Osteoblast (primary cell): ENCODE data around the gene NOLC1. TPM values are rescaled to one million over a fixed set of nuclear protein-coding genes. Genes with fewer than 3 reads are reported as not detected.

ENCODE experiments used
- DNase-seq: peaks from one replicate; pipeline ENCODE4 v3.0.0; 2011; ENCODE audit warnings: low spot score, mixed read lengths; ENCODE audit not compliant: insufficient read length; ENCODE audit errors: missing footprints
- H2AFZ ChIP-seq: 2 replicates; pipeline ENCODE4 v1.6.0; 2011; ENCODE audit warnings: mild to moderate bottlenecking, low read length
- H3K27ac ChIP-seq: 2 replicates; pipeline ENCODE4 v1.5.1; 2011; ENCODE audit warnings: mild to moderate bottlenecking, low read depth, low read length, moderate library complexity
- H3K27me3 ChIP-seq: 2 replicates; pipeline ENCODE4 v1.6.0; 2012; ENCODE audit warnings: mild to moderate bottlenecking, control low read depth, inconsistent platforms, low read length, moderate library complexity; ENCODE audit not compliant: insufficient read depth
- H3K36me3 ChIP-seq: 2 replicates; pipeline ENCODE4 v1.5.1; 2011; ENCODE audit warnings: mild to moderate bottlenecking, low read length, control low read depth, moderate library complexity; ENCODE audit not compliant: insufficient read depth
- H3K4me1 ChIP-seq: 2 replicates; pipeline ENCODE4 v1.5.1; 2011; ENCODE audit warnings: mild to moderate bottlenecking, low read length, control low read depth, moderate library complexity; ENCODE audit not compliant: insufficient read depth
- H3K4me2 ChIP-seq: 2 replicates; pipeline ENCODE4 v1.6.0; 2011; ENCODE audit warnings: mild to moderate bottlenecking, low read length; ENCODE audit not compliant: insufficient read depth
- H3K4me3 ChIP-seq: fragments of 200-600 bp; sonication (generic); 3 replicates; pipeline ENCODE4 v1.5.1; 2012; ENCODE audit warnings: mild to moderate bottlenecking, low read length, inconsistent platforms; ENCODE audit not compliant: insufficient read depth
- H3K79me2 ChIP-seq: 2 replicates; pipeline ENCODE4 v1.6.0; 2012; ENCODE audit warnings: mild to moderate bottlenecking, low read length, control low read depth, inconsistent platforms; ENCODE audit not compliant: insufficient read depth
- H3K9me3 ChIP-seq: 2 replicates; pipeline ENCODE4 v1.5.1; 2011; ENCODE audit warnings: low read depth, low read length, control low read depth
- H4K20me1 ChIP-seq: 2 replicates; pipeline ENCODE4 v1.6.0; 2012; ENCODE audit warnings: mild to moderate bottlenecking, low read length, control low read depth; ENCODE audit not compliant: insufficient read depth
- CTCF ChIP-seq: IDR thresholded peaks from 2 replicates; pipeline ENCODE4 v1.5.1; 2011; ENCODE audit warnings: mild to moderate bottlenecking, low read depth, low read length, moderate library complexity; ENCODE audit errors: extremely low read depth
- total RNA-seq: library from RNA; depleted of rRNA; stranded (reverse); fragments of >200 nt; gene quantifications from 2 replicates; pipeline ENCODE4 v1.2.3, GENCODE V29; 2012

Gene NOLC1
- total RNA-seq, 1 donor, result 18.1 TPM

GRCh38 chr10:102140913-102141540 is 11.2 kb upstream of the NOLC1 start:
- H2AFZ ChIP-seq, result no peak overlapping the region
- H3K4me3 ChIP-seq, result no peak overlapping the region
- H3K27ac ChIP-seq, result no peak overlapping the region
- peaks cover 57% of the 10 kb centered on the region for H4K20me1 ChIP-seq
- H3K36me3 ChIP-seq, result peaks cover 69% of the 10 kb centered on the region
- no peak overlapping the region for H3K4me2 ChIP-seq
- no peaks in the 10 kb centered on the region for H3K4me1 ChIP-seq
- no peak for DNase-seq
- H3K79me2 ChIP-seq, result peaks cover 77% of the 10 kb centered on the region
- H3K9me3 ChIP-seq, result no peaks in the 10 kb centered on the region
- H3K27me3 ChIP-seq, result no peaks in the 10 kb centered on the region
- TF ChIP-seq CTCF, result no peak

- peaks cover 75% of the 10 kb centered on the region for H3K36me3 ChIP-seq
- peaks cover 71% of the 10 kb centered on the region for H3K79me2 ChIP-seq
Measured at GRCh38 chr10:102141583-102142107, 10.5 kb upstream of the NOLC1 start.

GRCh38 chr10:102146971-102147428 is 5.2 kb upstream of the NOLC1 start:
- Histone ChIP-seq H3K9me3 (no peaks in the 10 kb centered on the region), H3K4me1 (peaks cover 15% of the 10 kb centered on the region), H3K79me2 (peaks cover 28% of the 10 kb centered on the region), H3K36me3 (peaks cover 68% of the 10 kb centered on the region), H3K27me3 (no peaks in the 10 kb centered on the region), H3K27ac (no peak overlapping the region), H2AFZ (no peak overlapping the region), H3K4me2 (no peak overlapping the region), H3K4me3 (no peak overlapping the region), H4K20me1 (peaks cover 15% of the 10 kb centered on the region)
- no peak for DNase-seq
- no peak for TF ChIP-seq CTCF

More at GRCh38 chr10:102141583-102142107, 10.5 kb upstream of the NOLC1 start:
- no peak overlapping the region for H3K4me3 ChIP-seq
- no peak for TF ChIP-seq CTCF
- no peak overlapping the region for H3K4me2 ChIP-seq
- DNase-seq, result peak; percentile 46
- no peaks in the 10 kb centered on the region for H3K4me1 ChIP-seq
- no peak overlapping the region for H2AFZ ChIP-seq
- H4K20me1 ChIP-seq, result peaks cover 55% of the 10 kb centered on the region
- no peaks in the 10 kb centered on the region for H3K9me3 ChIP-seq
- H3K27ac ChIP-seq, result no peak overlapping the region
- no peaks in the 10 kb centered on the region for H3K27me3 ChIP-seq

GRCh38 chr10:102147561-102147960 is 4.6 kb upstream of the NOLC1 start:
- Histone ChIP-seq H3K4me1 (peaks cover 15% of the 10 kb centered on the region), H2AFZ (no peak overlapping the region), H3K27me3 (no peaks in the 10 kb centered on the region), H3K9me3 (no peaks in the 10 kb centered on the region), H3K4me2 (no peak overlapping the region), H3K79me2 (peaks cover 27% of the 10 kb centered on the region), H3K4me3 (no peak overlapping the region), H4K20me1 (peaks cover 15% of the 10 kb centered on the region), H3K36me3 (peaks cover 67% of the 10 kb centered on the region), H3K27ac (no peak overlapping the region)
- no peak for TF ChIP-seq CTCF
- DNase-seq, result no peak
